ENCODE measurements around the gene DUXB. TPM values are rescaled to one million over a fixed set of nuclear protein-coding genes. Genes with fewer than 3 reads are reported as not detected.

Gene DUXB
- total RNA-seq, 2 experiments from 2014 or later: not detected

DNA sequence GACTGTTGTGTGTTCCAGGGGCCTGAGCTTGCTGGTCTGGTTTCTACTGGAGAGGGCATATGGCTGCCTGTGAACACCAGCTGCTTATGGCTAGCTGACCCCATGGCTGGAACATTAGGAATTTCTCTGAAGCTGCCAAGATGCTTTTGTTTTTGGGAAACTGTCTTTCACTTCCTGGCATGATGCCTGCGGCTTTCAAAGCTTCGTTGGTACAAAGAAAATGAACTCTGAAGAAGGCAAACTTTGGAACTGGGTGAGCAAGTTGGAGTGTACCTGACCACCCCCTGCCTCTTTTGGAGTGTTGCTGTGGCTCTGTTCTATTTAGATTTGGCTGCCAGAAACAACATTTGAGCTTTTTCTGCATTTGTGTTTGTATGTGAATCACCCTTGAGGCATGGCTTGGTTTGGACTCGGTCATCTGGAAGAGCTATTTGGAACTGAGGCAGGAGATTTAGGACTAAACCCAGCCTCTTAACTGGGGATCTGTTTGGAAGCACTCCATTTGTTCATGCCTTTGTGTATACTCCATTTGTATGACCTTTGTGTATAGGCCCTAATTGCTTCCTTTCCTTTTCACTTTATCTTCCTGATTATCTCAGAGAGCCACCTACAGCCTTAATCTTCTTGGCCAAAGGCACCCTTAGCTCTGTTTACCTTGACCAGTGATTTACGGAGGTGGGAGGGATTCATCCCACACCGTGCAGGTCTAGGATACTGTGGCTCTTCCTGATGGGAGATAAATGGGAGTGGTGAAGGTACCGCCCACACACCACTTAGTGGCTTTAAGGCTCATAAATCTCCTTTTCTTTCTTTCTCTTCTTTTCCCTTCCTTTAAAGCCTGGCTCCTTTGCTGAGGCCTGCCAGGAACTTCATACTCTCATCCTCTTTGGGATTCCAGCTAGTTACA is 32.3 kb upstream of the DUXB start:
- Histone ChIP-seq H4K20me1 (ENCODE audit: insufficient read depth, low read length) (no peaks in the 10 kb centered on the region), H3K27ac (ENCODE audit: low read depth, low read length, poor library complexity, severe bottlenecking) (no peak overlapping the region), H3K36me3 (ENCODE audit: insufficient read depth, low read length) (no peaks in the 10 kb centered on the region), H3K79me2 (ENCODE audit: insufficient read depth, low read depth, low read length) (no peaks in the 10 kb centered on the region), H3K4me1 (ENCODE audit: insufficient read depth, low read length, poor library complexity, severe bottlenecking) (no peaks in the 10 kb centered on the region), H3K4me2 (ENCODE audit: low read length) (no peak overlapping the region), H3K9me2 (ENCODE audit: insufficient read depth, low read length) (no peaks in the 10 kb centered on the region), H3K9me3 (ENCODE audit: low read length) (no peaks in the 10 kb centered on the region), H2AFZ (ENCODE audit: low read length) (peak overlapping the region; percentile 24; the same call in 1 of the 2 replicates), H3K4me3 (ENCODE audit: low read depth, low read length, poor library complexity, severe bottlenecking) (no peak overlapping the region)
- POLR2A ChIA-PET: interaction anchor here (0.6 to 2.3 kb wide), 3 partner anchors 11 to 48 kb away, joined by 3 to 10 read pairs (median 3); no protein-coding TSS in a partner anchor
- no TSS peak for BruUV-seq (replicated peaks)
- CTCF ChIA-PET (ENCODE audit: unreplicated experiment): interaction anchor here (0.6 kb wide), 1 partner anchor 46 kb away, joined by 7 read pairs; no protein-coding TSS in a partner anchor
- TF ChIP-seq EZH2phosphoT487 (IDR thresholded peaks at IDR 0.05; ENCODE audit: borderline replicate concordance, low read depth, low read length): no peak
- TF ChIP-seq, protein P1, sequence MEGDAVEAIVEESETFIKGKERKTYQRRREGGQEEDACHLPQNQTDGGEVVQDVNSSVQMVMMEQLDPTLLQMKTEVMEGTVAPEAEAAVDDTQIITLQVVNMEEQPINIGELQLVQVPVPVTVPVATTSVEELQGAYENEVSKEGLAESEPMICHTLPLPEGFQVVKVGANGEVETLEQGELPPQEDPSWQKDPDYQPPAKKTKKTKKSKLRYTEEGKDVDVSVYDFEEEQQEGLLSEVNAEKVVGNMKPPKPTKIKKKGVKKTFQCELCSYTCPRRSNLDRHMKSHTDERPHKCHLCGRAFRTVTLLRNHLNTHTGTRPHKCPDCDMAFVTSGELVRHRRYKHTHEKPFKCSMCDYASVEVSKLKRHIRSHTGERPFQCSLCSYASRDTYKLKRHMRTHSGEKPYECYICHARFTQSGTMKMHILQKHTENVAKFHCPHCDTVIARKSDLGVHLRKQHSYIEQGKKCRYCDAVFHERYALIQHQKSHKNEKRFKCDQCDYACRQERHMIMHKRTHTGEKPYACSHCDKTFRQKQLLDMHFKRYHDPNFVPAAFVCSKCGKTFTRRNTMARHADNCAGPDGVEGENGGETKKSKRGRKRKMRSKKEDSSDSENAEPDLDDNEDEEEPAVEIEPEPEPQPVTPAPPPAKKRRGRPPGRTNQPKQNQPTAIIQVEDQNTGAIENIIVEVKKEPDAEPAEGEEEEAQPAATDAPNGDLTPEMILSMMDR (conservative IDR thresholded peaks at IDR 0.05; ENCODE audit: low read length): no peak
- no peak for DNase-seq (ENCODE audit: low spot score)
- intact Hi-C loops (cut with micrococcal nuclease; ENCODE audit: unreplicated experiment): no loop called here

DNA sequence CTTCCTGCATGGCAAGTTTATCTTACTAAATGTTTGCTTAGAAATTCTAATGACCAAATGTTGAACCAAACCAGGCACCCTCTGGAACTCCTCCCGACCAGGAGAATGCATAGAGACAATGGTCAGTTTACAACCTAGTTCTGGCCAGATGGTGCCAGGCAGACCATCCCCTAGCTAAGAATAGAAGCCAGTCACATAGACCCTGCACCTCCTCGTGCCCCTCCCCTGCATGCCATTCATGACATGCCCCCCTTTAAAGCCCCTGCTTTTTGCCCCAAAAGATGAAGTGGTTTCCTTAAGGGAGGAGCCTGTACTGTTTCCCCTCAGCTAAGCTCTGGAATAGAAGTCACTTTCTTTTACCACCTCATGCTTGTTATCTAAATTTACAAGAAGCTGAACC is 31.6 kb upstream of the DUXB start:
- Histone ChIP-seq H3K9me2 (ENCODE audit: insufficient read depth, low read length) (no peaks in the 10 kb centered on the region), H4K20me1 (ENCODE audit: insufficient read depth, low read length) (no peaks in the 10 kb centered on the region), H2AFZ (ENCODE audit: low read length) (0 out of 2 replicates have a peak overlapping the region, but pooled peaks have one; percentile 24), H3K4me1 (ENCODE audit: insufficient read depth, low read length, poor library complexity, severe bottlenecking) (no peaks in the 10 kb centered on the region), H3K27ac (ENCODE audit: low read depth, low read length, poor library complexity, severe bottlenecking) (no peak overlapping the region), H3K4me3 (ENCODE audit: low read depth, low read length, poor library complexity, severe bottlenecking) (no peak overlapping the region), H3K4me2 (ENCODE audit: low read length) (no peak overlapping the region), H3K9me3 (ENCODE audit: low read length) (no peaks in the 10 kb centered on the region), H3K36me3 (ENCODE audit: insufficient read depth, low read length) (no peaks in the 10 kb centered on the region), H3K79me2 (ENCODE audit: insufficient read depth, low read depth, low read length) (no peaks in the 10 kb centered on the region)
- CTCF ChIA-PET (ENCODE audit: unreplicated experiment): interaction anchor here (0.6 kb wide), 1 partner anchor 47 kb away, joined by 7 read pairs; no protein-coding TSS in a partner anchor
- intact Hi-C loops (cut with micrococcal nuclease; ENCODE audit: unreplicated experiment): no loop called here
- DNase-seq (ENCODE audit: low spot score): no peak
- no TSS peak for BruUV-seq (replicated peaks)
- TF ChIP-seq, protein P1 (conservative IDR thresholded peaks at IDR 0.05; ENCODE audit: low read length): no peak
- TF ChIP-seq EZH2phosphoT487 (IDR thresholded peaks at IDR 0.05; ENCODE audit: borderline replicate concordance, low read depth, low read length): no peak
- POLR2A ChIA-PET: interaction anchor here (0.6 to 2.3 kb wide), 3 partner anchors 12 to 48 kb away, joined by 3 to 10 read pairs (median 3); no protein-coding TSS in a partner anchor

DNA sequence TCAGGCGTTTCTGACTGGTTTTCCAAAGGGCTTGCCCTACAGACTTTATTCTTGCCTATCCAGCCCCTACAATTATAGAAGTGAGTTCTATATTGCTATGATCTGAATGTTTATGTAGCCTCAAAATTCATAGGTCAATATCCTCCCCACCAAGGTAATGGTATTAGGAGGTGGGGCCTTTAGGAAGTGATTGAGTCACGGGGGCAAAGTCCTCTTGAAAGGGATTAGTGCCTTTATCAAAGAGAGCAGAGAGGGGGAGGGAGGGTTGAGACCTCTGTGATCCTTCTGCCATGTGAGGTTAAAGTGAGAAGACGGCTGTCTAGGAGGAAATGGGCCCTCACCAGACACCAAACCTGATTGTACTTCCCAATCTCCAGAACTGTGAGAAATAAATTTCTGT is 26.0 kb upstream of the DUXB start:
- no peak overlapping the region for H3K27ac ChIP-seq (ENCODE audit: low read depth, low read length, poor library complexity, severe bottlenecking)
- no peak for TF ChIP-seq EZH2phosphoT487 (IDR thresholded peaks at IDR 0.05; ENCODE audit: borderline replicate concordance, low read depth, low read length)
- TF ChIP-seq, protein P1 (conservative IDR thresholded peaks at IDR 0.05; ENCODE audit: low read length): no peak
- no peak overlapping the region for H3K4me3 ChIP-seq (ENCODE audit: low read depth, low read length, poor library complexity, severe bottlenecking)
- POLR2A ChIA-PET: no interaction called here
- CTCF ChIA-PET (ENCODE audit: unreplicated experiment): no interaction called here
- DNase-seq (ENCODE audit: low spot score): no peak
- H3K79me2 ChIP-seq (ENCODE audit: insufficient read depth, low read depth, low read length): no peaks in the 10 kb centered on the region
- H4K20me1 ChIP-seq (ENCODE audit: insufficient read depth, low read length): no peaks in the 10 kb centered on the region
- H3K9me2 ChIP-seq (ENCODE audit: insufficient read depth, low read length): no peaks in the 10 kb centered on the region
- no peak overlapping the region for H3K4me2 ChIP-seq (ENCODE audit: low read length)
- no peaks in the 10 kb centered on the region for H3K4me1 ChIP-seq (ENCODE audit: insufficient read depth, low read length, poor library complexity, severe bottlenecking)
- no peaks in the 10 kb centered on the region for H3K9me3 ChIP-seq (ENCODE audit: low read length)
- H2AFZ ChIP-seq (ENCODE audit: low read length): no peak overlapping the region
- no TSS peak for BruUV-seq (replicated peaks)
- intact Hi-C loops (cut with micrococcal nuclease; ENCODE audit: unreplicated experiment): no loop called here
- no peaks in the 10 kb centered on the region for H3K36me3 ChIP-seq (ENCODE audit: insufficient read depth, low read length)

Data from OCI-LY7 (cell line).